Measurements from ENCODE around the gene TMEM169.

DNA sequence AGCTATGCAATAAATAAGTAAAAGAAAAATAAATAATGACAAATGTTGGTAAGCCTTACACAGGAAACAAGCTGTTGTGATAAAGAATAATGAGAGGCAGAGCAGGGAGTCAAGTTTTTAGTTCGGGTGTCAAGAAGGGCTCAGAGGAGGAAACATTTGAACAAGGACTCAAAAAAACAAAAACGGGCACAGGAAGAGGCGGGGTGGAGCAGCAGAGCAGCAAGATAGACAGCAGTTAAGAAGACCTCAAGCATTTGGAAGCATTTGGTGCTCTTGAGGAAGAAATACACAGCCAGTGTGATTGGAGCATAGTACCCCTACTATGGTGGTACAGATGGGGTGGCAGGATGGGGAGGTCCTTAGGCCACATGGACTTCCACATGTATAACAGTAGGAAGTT lies 2.8 kb downstream of the TMEM169 start:
- TF ChIP-seq, protein P1, sequence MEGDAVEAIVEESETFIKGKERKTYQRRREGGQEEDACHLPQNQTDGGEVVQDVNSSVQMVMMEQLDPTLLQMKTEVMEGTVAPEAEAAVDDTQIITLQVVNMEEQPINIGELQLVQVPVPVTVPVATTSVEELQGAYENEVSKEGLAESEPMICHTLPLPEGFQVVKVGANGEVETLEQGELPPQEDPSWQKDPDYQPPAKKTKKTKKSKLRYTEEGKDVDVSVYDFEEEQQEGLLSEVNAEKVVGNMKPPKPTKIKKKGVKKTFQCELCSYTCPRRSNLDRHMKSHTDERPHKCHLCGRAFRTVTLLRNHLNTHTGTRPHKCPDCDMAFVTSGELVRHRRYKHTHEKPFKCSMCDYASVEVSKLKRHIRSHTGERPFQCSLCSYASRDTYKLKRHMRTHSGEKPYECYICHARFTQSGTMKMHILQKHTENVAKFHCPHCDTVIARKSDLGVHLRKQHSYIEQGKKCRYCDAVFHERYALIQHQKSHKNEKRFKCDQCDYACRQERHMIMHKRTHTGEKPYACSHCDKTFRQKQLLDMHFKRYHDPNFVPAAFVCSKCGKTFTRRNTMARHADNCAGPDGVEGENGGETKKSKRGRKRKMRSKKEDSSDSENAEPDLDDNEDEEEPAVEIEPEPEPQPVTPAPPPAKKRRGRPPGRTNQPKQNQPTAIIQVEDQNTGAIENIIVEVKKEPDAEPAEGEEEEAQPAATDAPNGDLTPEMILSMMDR (IDR thresholded peaks at IDR 0.05), result no peak
- no peak for TF ChIP-seq POLR2A (IDR thresholded peaks at IDR 0.05)

All from right lobe of liver (tissue), 4 donors.